B cell (primary cell): ENCODE results near the gene SLC27A5. TPM values are rescaled to one million over a fixed set of nuclear protein-coding genes. Genes with fewer than 3 reads are reported as not detected.

Experiments
- ATAC-seq: fragments of 200-7000 bp; cut with Tn5 transposase; one replicate; pipeline ENCODE4 v1.10.0; 2021; ENCODE audit warnings: low read depth, mild to moderate bottlenecking, moderate number of reproducible peaks, moderate library complexity
- CTCF ChIA-PET: fragments of 350-600 bp; sonication (Branson Sonifier 250); formaldehyde crosslinking; loops from one replicate; lab custom pipeline; 2021; ENCODE audit warnings: antibody characterized with exemption, inconsistent platforms; lab: Charles Lee
- POLR2A ChIA-PET: fragments of 350-600 bp; sonication (Branson Sonifier 250); formaldehyde crosslinking; loops from one replicate; lab custom pipeline; 2021; ENCODE audit warnings: antibody characterized with exemption; lab: Charles Lee
- DNase-seq: peaks from one replicate; pipeline ENCODE4 v3.0.0; 2013
- H2AFZ ChIP-seq: 2 replicates; pipeline ENCODE4 v1.6.1; 2012; ENCODE audit warnings: mild to moderate bottlenecking, low read depth, low read length; ENCODE audit not compliant: insufficient read depth, poor library complexity, severe bottlenecking
- H3K27ac ChIP-seq, 2 donors: 1 replicate in 1 of 2; 2 replicates in 1 of 2; pipeline ENCODE4 v1.5.1; 2012 to 2013; ENCODE audit warnings: low read length in 2 of 2, mild to moderate bottlenecking in 2 of 2, moderate library complexity in 1 of 2
- H3K27me3 ChIP-seq, 4 experiments: fragments of 200-600 bp in 1 of 4; sonication (generic) in 1 of 4; replicated peaks in 1 of 4; 1 replicate in 2 of 4; 2 replicates in 2 of 4; pipeline versions ENCODE4 v1.6.1 to v1.7.0; 2013 to 2016; ENCODE audit warnings: low read length in 3 of 4, mild to moderate bottlenecking in 2 of 4, mixed read lengths in 1 of 4, moderate library complexity in 1 of 4; ENCODE audit not compliant: insufficient read depth in 4 of 4, control insufficient read depth in 3 of 4; ENCODE audit errors: control extremely low read depth in 1 of 4
- H3K36me3 ChIP-seq, 2 experiments: replicated peaks in 1 of 2; 1 replicate in 1 of 2; 2 replicates in 1 of 2; pipeline versions ENCODE4 v1.6.1 to v1.7.1; 2013; ENCODE audit warnings: low read length in 1 of 2; ENCODE audit not compliant: insufficient read depth in 2 of 2, control insufficient read depth in 1 of 2; ENCODE audit errors: control extremely low read depth in 1 of 2, extremely low read depth in 1 of 2
- H3K4me1 ChIP-seq, 2 donors: fragments of 200-600 bp in 1 of 2; sonication (generic) in 1 of 2; 1 replicate in 1 of 2; 2 replicates in 1 of 2; pipeline versions ENCODE4 v1.5.1 to v1.6.1; 2013 to 2017; ENCODE audit warnings: low read length in 2 of 2; ENCODE audit not compliant: control insufficient read depth in 2 of 2, insufficient read depth in 2 of 2
- H3K4me2 ChIP-seq: replicated peaks from 2 replicates; pipeline ENCODE3; 2012; ENCODE audit warnings: mild to moderate bottlenecking, low read depth, low read length; ENCODE audit not compliant: poor library complexity, severe bottlenecking
- H3K4me3 ChIP-seq, 5 experiments: fragments of 200-600 bp in 1 of 5; sonication (generic) in 1 of 5; 1 replicate in 3 of 5; 2 replicates in 2 of 5; pipeline versions ENCODE4 v1.5.1 to v1.7.0; 2011 to 2016; ENCODE audit warnings: low read length in 4 of 5, mild to moderate bottlenecking in 4 of 5, low read depth in 2 of 5, control low read depth in 1 of 5, moderate library complexity in 1 of 5; ENCODE audit not compliant: insufficient read depth in 1 of 5; ENCODE audit errors: control extremely low read depth in 1 of 5, extremely low read depth in 1 of 5
- H3K79me2 ChIP-seq: fragments of 200-600 bp; sonication (generic); one replicate; pipeline ENCODE4 v1.6.0; 2016; ENCODE audit warnings: low read length; ENCODE audit not compliant: control insufficient read depth, insufficient read depth
- H3K9ac ChIP-seq: fragments of 200-600 bp; sonication (generic); 2 replicates; pipeline ENCODE4 v1.6.1; 2017; ENCODE audit warnings: mild to moderate bottlenecking, low read length, moderate library complexity
- H3K9me3 ChIP-seq, 3 donors: one replicate each; pipeline versions ENCODE4 v1.6.1 to v1.7.1; 2013; ENCODE audit warnings: low read length in 2 of 3; ENCODE audit not compliant: control insufficient read depth in 2 of 3, insufficient read depth in 1 of 3; ENCODE audit errors: control extremely low read depth in 1 of 3
- H4K20me1 ChIP-seq: 2 replicates; pipeline ENCODE4 v1.6.0; 2012; ENCODE audit warnings: mild to moderate bottlenecking, low read length; ENCODE audit not compliant: insufficient read depth, control insufficient read depth, poor library complexity, severe bottlenecking
- H3K27ac Mint-ChIP-seq: one replicate; pipeline ENCODE4 v1.8.0; 2021; ENCODE audit warnings: mixed read lengths
- H3K27me3 Mint-ChIP-seq: one replicate; pipeline ENCODE4 v1.8.0; 2021; ENCODE audit warnings: mixed read lengths
- H3K4me1 Mint-ChIP-seq: one replicate; pipeline ENCODE4 v1.8.0; 2021; ENCODE audit warnings: mixed read lengths
- H3K4me3 Mint-ChIP-seq: one replicate; pipeline ENCODE4 v1.8.0; 2021; ENCODE audit warnings: mixed read lengths
- H3K9me3 Mint-ChIP-seq: one replicate; pipeline ENCODE4 v1.8.0; 2022; ENCODE audit warnings: mixed read lengths; ENCODE audit not compliant: insufficient read depth
- EZH2 ChIP-seq: IDR thresholded peaks from 2 replicates; pipeline ENCODE4 v1.6.1; 2012; ENCODE audit warnings: borderline replicate concordance, low read depth, mild to moderate bottlenecking, moderate library complexity, low read length; ENCODE audit not compliant: insufficient read depth, poor library complexity, severe bottlenecking
- WGBS: methylation state at CpG from one replicate; pipeline ENCODE4 v1.1.5; 2013; ENCODE audit warnings: missing lambda C conversion rate; ENCODE audit not compliant: insufficient coverage; 5-methylcytosine and 5-hydroxymethylcytosine counted together
- intact Hi-C: fragments of 100-400 bp; cut with micrococcal nuclease; formaldehyde crosslinking; loops from one replicate; pipeline ENCODE4 v1.10.0; 2022
- polyA plus RNA-seq: library from polyadenylated mRNA; depleted of rRNA; stranded (reverse); fragments of >200 nt; gene quantifications from 2 replicates; pipeline ENCODE4 v1.2.3, GENCODE V29; 2012
- total RNA-seq, 2 donors: library from RNA; stranded (reverse); fragments of 120-200 nt in 1 of 2; gene quantifications; 1 replicate in 1 of 2; 2 replicates in 1 of 2; pipeline versions ENCODE4 v1.2.3 to v1.2.4, GENCODE V29; 2013 to 2022
- TF ChIP-seq, protein P1 (sequence below): fragments of 200-600 bp; IDR thresholded peaks from one replicate; pipeline ENCODE4 v1.8.0; 2022; ENCODE audit warnings: antibody characterized with exemption, mild to moderate bottlenecking

The SLC27A5 gene
- total and polyA plus RNA-seq, 2 donors (not counting 1 experiment from before 2014, with no cell fraction given): 8.9 to 11.8 TPM

DNA sequence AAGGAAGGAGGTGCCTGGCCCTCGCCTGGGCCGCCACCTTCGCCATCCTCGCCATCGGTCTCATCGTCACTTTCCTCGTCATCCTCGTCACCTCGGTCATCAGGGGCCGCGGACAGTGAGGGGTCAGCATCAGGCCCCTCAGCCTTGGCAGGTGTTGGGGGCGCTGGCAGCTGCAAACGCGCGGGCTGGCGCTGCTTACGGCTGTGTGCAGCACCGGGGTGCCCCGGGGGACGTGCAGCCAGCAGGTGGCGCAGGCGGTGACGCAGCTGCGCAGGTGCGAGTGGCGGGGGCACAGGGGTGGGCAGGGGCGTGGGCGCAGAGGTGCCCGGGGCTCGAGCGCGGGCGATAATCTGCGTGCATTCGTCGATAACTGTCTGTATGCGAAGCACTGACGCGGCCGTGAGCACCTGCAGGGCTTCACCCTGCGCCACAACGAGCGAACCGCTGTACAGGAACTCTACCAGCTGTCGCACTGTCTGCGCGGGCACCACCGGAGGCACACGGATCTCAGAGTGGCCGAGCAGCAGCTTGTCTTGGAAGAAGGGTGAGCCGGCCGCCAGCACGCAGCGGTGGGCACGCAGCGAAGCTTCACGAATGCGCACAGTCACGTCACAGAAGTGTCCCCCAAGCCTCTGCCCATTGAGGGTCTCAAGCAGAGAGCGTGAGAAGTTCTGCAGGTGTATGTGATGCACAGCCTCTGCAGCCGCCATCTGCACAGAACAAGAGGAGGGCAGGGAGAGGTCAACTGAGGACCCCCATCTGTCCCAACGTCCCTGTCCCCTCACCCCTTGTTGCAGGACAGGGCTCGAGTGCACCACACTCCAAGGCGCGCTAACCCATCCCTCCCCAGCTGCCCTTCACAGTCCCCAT lies 5.4 kb upstream of the SLC27A5 start:
- no peak for TF ChIP-seq EZH2
- TF ChIP-seq, protein P1, sequence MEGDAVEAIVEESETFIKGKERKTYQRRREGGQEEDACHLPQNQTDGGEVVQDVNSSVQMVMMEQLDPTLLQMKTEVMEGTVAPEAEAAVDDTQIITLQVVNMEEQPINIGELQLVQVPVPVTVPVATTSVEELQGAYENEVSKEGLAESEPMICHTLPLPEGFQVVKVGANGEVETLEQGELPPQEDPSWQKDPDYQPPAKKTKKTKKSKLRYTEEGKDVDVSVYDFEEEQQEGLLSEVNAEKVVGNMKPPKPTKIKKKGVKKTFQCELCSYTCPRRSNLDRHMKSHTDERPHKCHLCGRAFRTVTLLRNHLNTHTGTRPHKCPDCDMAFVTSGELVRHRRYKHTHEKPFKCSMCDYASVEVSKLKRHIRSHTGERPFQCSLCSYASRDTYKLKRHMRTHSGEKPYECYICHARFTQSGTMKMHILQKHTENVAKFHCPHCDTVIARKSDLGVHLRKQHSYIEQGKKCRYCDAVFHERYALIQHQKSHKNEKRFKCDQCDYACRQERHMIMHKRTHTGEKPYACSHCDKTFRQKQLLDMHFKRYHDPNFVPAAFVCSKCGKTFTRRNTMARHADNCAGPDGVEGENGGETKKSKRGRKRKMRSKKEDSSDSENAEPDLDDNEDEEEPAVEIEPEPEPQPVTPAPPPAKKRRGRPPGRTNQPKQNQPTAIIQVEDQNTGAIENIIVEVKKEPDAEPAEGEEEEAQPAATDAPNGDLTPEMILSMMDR: no peak
- no peak overlapping the region for H3K9ac ChIP-seq
- H3K9me3 ChIP-seq: no peaks in the 10 kb centered on the region
- ChIA-PET CTCF (interaction anchor here (1.3 to 1.8 kb wide), 2 partner anchors 64 to 187 kb away, joined by 4 read pairs; no protein-coding TSS in a partner anchor), POLR2A (no interaction called here)
- no peak overlapping the region for H3K4me2 ChIP-seq
- H3K27ac ChIP-seq: no peak overlapping the region
- H3K27me3 ChIP-seq: no peaks in the 10 kb centered on the region
- peaks cover 50% of the 10 kb centered on the region for H3K79me2 ChIP-seq
- no peak for ATAC-seq
- H4K20me1 ChIP-seq: peaks cover 61% of the 10 kb centered on the region
- H2AFZ ChIP-seq: no peak overlapping the region
- Mint-ChIP-seq H3K4me3 (peak overlapping the region; percentile 98), H3K4me1 (peaks cover 50% of the 10 kb centered on the region), H3K27me3 (no peaks in the 10 kb centered on the region), H3K27ac (no peak overlapping the region), H3K9me3 (no peaks in the 10 kb centered on the region)
- intact Hi-C loops: no loop called here
- no peak for DNase-seq
- WGBS: 98% methylated on average over 64 of the region's 65 CpGs
- H3K36me3 ChIP-seq: peaks cover 0 to 12% of the 10 kb centered on the region in 2 experiments
- H3K4me1 ChIP-seq: peaks cover 26 to 41% of the 10 kb centered on the region in 2 donors
- no peak overlapping the region for H3K4me3 ChIP-seq
